ENCODE data around the gene FBXW7. TPM values are rescaled to one million over a fixed set of nuclear protein-coding genes. Genes with fewer than 3 reads are reported as not detected.

The FBXW7 gene
- total and polyA plus RNA-seq, 2 of the 13 experiments (the other 11 are each of a cell fraction or from before 2014, with no cell fraction given): 5.0 to 40.9 TPM

DNA sequence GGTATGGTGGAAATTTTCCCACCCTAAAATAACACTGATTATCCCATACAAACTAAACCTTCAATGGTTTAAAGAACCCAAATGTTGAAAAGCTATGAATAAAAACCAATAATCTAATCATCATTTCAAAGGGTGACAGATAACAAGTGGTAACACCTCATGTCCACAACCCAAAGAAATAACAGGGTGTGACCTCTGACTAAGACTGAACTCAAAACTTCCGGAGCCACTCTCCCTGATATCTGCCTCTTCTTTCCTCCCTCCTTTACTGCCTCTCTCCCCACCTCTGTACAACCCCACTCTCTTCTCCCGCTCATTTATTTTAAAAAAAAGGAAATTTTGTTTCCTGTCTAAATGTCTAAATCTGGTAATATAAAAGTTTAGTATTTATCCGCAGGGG is 11.5 kb downstream of the FBXW7 start:
- Histone ChIP-seq H3K4me1 (ENCODE audit: insufficient read depth, low read length) (peaks cover 33% of the 10 kb centered on the region), H3K4me2 (ENCODE audit: low read depth, low read length) (no peak overlapping the region), H3K27me3 (ENCODE audit: control insufficient read depth in 1 of 2, insufficient read depth in 2 of 2, low read length in 2 of 2) (no peaks in the 10 kb centered on the region), H3K27ac (ENCODE audit: extremely low read length, insufficient read depth, low read length) (no peak overlapping the region), H3K36me3 (replicated peaks in 1 of 2; ENCODE audit: control insufficient read depth in 1 of 2, insufficient read depth in 2 of 2, low read length in 2 of 2) (0 out of 5 replicates have a peak, but pooled peaks cover 0 to under 1% of the 10 kb centered on the region in 2 experiments), H3K9me3 (ENCODE audit: low read length) (no peaks in the 10 kb centered on the region), H3K79me2 (ENCODE audit: insufficient read depth, low read length) (peaks cover 77% of the 10 kb centered on the region), H3K9ac (ENCODE audit: insufficient read depth, low read depth, low read length) (no peak overlapping the region), H4K20me1 (ENCODE audit: insufficient read depth, low read length) (no peaks in the 10 kb centered on the region), H2AFZ (ENCODE audit: low read length) (no peak overlapping the region), H3K4me3 (replicated peaks in 1 of 3; ENCODE audit: insufficient read depth in 1 of 3, low read depth in 2 of 3, low read length in 3 of 3) (no peak overlapping the region)
- FAIRE-seq (no peak), DNase-seq (ENCODE audit: low spot score) (no peak), ATAC-seq (no peak)
- CTCF ChIA-PET (ENCODE audit: low intra/inter-chr PET ratio, low total read pairs): no interaction called here
- POLR2A ChIA-PET: no interaction called here
- in situ Hi-C loops (cut with HindIII; ENCODE audit: extremely low pct_ligation_motif_present, low pct_unique_long_range_greater_than_20kb): no loop called here
- intact Hi-C loops (cut with micrococcal nuclease; ENCODE audit: unreplicated experiment): no loop called here
- WGBS (ENCODE audit: low lambda C conversion rate): 97% methylated on average over 3 of the region's 3 CpGs
- BruUV-seq (replicated peaks): no TSS peak
- TF ChIP-seq, protein P1, sequence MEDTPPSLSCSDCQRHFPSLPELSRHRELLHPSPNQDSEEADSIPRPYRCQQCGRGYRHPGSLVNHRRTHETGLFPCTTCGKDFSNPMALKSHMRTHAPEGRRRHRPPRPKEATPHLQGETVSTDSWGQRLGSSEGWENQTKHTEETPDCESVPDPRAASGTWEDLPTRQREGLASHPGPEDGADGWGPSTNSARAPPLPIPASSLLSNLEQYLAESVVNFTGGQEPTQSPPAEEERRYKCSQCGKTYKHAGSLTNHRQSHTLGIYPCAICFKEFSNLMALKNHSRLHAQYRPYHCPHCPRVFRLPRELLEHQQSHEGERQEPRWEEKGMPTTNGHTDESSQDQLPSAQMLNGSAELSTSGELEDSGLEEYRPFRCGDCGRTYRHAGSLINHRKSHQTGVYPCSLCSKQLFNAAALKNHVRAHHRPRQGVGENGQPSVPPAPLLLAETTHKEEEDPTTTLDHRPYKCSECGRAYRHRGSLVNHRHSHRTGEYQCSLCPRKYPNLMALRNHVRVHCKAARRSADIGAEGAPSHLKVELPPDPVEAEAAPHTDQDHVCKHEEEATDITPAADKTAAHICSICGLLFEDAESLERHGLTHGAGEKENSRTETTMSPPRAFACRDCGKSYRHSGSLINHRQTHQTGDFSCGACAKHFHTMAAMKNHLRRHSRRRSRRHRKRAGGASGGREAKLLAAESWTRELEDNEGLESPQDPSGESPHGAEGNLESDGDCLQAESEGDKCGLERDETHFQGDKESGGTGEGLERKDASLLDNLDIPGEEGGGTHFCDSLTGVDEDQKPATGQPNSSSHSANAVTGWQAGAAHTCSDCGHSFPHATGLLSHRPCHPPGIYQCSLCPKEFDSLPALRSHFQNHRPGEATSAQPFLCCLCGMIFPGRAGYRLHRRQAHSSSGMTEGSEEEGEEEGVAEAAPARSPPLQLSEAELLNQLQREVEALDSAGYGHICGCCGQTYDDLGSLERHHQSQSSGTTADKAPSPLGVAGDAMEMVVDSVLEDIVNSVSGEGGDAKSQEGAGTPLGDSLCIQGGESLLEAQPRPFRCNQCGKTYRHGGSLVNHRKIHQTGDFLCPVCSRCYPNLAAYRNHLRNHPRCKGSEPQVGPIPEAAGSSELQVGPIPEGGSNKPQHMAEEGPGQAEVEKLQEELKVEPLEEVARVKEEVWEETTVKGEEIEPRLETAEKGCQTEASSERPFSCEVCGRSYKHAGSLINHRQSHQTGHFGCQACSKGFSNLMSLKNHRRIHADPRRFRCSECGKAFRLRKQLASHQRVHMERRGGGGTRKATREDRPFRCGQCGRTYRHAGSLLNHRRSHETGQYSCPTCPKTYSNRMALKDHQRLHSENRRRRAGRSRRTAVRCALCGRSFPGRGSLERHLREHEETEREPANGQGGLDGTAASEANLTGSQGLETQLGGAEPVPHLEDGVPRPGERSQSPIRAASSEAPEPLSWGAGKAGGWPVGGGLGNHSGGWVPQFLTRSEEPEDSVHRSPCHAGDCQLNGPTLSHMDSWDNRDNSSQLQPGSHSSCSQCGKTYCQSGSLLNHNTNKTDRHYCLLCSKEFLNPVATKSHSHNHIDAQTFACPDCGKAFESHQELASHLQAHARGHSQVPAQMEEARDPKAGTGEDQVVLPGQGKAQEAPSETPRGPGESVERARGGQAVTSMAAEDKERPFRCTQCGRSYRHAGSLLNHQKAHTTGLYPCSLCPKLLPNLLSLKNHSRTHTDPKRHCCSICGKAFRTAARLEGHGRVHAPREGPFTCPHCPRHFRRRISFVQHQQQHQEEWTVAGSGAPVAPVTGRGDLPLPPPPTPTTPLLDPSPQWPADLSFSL (CRISPR knock-in tag; IDR thresholded peaks at IDR 0.05): no peak
- TF ChIP-seq ZNF460 (CRISPR knock-in tag; IDR thresholded peaks at IDR 0.05; ENCODE audit: borderline replicate concordance) (no peak), HOXD1 (CRISPR knock-in tag; IDR thresholded peaks at IDR 0.05) (no peak), STAG1 (CRISPR knock-in tag; IDR thresholded peaks at IDR 0.05) (no peak)
- TF ChIP-seq, protein P2, sequence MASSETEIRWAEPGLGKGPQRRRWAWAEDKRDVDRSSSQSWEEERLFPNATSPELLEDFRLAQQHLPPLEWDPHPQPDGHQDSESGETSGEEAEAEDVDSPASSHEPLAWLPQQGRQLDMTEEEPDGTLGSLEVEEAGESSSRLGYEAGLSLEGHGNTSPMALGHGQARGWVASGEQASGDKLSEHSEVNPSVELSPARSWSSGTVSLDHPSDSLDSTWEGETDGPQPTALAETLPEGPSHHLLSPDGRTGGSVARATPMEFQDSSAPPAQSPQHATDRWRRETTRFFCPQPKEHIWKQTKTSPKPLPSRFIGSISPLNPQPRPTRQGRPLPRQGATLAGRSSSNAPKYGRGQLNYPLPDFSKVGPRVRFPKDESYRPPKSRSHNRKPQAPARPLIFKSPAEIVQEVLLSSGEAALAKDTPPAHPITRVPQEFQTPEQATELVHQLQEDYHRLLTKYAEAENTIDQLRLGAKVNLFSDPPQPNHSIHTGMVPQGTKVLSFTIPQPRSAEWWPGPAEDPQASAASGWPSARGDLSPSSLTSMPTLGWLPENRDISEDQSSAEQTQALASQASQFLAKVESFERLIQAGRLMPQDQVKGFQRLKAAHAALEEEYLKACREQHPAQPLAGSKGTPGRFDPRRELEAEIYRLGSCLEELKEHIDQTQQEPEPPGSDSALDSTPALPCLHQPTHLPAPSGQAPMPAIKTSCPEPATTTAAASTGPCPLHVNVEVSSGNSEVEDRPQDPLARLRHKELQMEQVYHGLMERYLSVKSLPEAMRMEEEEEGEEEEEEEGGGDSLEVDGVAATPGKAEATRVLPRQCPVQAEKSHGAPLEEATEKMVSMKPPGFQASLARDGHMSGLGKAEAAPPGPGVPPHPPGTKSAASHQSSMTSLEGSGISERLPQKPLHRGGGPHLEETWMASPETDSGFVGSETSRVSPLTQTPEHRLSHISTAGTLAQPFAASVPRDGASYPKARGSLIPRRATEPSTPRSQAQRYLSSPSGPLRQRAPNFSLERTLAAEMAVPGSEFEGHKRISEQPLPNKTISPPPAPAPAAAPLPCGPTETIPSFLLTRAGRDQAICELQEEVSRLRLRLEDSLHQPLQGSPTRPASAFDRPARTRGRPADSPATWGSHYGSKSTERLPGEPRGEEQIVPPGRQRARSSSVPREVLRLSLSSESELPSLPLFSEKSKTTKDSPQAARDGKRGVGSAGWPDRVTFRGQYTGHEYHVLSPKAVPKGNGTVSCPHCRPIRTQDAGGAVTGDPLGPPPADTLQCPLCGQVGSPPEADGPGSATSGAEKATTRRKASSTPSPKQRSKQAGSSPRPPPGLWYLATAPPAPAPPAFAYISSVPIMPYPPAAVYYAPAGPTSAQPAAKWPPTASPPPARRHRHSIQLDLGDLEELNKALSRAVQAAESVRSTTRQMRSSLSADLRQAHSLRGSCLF (CRISPR knock-in tag; IDR thresholded peaks at IDR 0.05; ENCODE audit: borderline replicate concordance): no peak

All from HepG2 (cell line).